HFF-Myc (cell line): ENCODE data around the gene CPXM2.

ENCODE experiments used
- DNase-seq: peaks from one replicate; pipeline ENCODE4 v3.0.0-alpha.2; 2011; ENCODE audit warnings: low read depth; ENCODE audit errors: extremely low read depth
- H3K4me3 ChIP-seq: replicated peaks from 2 replicates; pipeline ENCODE4 v1.5.1; 2011; ENCODE audit warnings: low read depth, mild to moderate bottlenecking, control low read depth, low read length
- CTCF ChIP-seq: IDR thresholded peaks from 2 replicates; pipeline ENCODE4 v1.5.1; 2012; ENCODE audit warnings: mild to moderate bottlenecking, low read depth, low read length, control low read depth; ENCODE audit errors: missing control alignments

CPXM2 gene

GRCh38 chr10:123747426-123747825 is 144.2 kb downstream of the CPXM2 start:
- TF ChIP-seq CTCF = no peak
- no peak for DNase-seq
- H3K4me3 ChIP-seq = no peak overlapping the region

GRCh38 chr10:123746942-123747341 is 144.7 kb downstream of the CPXM2 start:
- H3K4me3 ChIP-seq = no peak overlapping the region
- TF ChIP-seq CTCF = no peak
- DNase-seq = no peak

- DNase-seq = no peak
- TF ChIP-seq CTCF = no peak
- no peak overlapping the region for H3K4me3 ChIP-seq
Measured at GRCh38 chr10:123746520-123746919, 145.1 kb downstream of the CPXM2 start.

- no peak for DNase-seq
- no peak overlapping the region for H3K4me3 ChIP-seq
- no peak for TF ChIP-seq CTCF
Measured at GRCh38 chr10:123746061-123746460, 145.5 kb downstream of the CPXM2 start.

- no peak for DNase-seq
- H3K4me3 ChIP-seq = no peak overlapping the region
Measured at GRCh38 chr10:123744224-123744536, 147.4 kb downstream of the CPXM2 start.

GRCh38 chr10:123743441-123744223 is 148.0 kb downstream of the CPXM2 start:
- no peak overlapping the region for H3K4me3 ChIP-seq
- no peak for DNase-seq
- TF ChIP-seq CTCF = no peak

More at GRCh38 chr10:123744224-123744536, 147.4 kb downstream of the CPXM2 start:
- TF ChIP-seq CTCF = no peak

- TF ChIP-seq CTCF = no peak
Measured at GRCh38 chr10:123742751-123743440, 148.7 kb downstream of the CPXM2 start.

More at GRCh38 chr10:123742751-123743440, 148.7 kb downstream of the CPXM2 start:
- no peak overlapping the region for H3K4me3 ChIP-seq
- DNase-seq = no peak
